ENCODE results near the gene GAS6. TPM values are rescaled to one million over a fixed set of nuclear protein-coding genes. Genes with fewer than 3 reads are reported as not detected.

Gene GAS6
- total RNA-seq, 1 donor from 2014 or later: 71.5 TPM

DNA sequence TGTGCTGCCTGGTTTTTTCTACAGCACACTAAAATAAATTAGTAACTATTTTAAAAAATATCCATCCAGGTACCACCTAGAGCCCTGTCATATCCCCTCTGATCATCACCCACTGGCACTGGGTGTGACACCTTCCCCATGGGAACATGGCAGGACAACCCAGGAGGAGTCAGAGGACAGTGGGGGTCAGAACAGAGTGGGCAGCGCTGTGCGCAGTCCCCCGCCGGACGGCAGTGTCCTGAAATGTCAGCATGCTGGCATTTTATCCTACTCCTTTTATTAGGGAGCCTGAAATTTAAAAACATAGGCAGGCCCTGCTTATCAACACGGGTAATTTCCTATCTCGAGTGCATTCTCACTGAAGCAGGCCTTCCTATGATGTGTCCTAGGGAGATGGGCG lies 42.1 kb upstream of the GAS6 start:
- peaks cover 2% of the 10 kb centered on the region for H3K27me3 Mint-ChIP-seq (ENCODE audit: low read depth)
- H3K4me3 Mint-ChIP-seq: no peak overlapping the region
- peak in 1 of 2 experiments; percentile 7 for DNase-seq (ENCODE audit: low spot score in 2 of 2, unreplicated experiment in 2 of 2)
- H3K36me3 Mint-ChIP-seq: no peaks in the 10 kb centered on the region
- H3K4me1 Mint-ChIP-seq: peaks cover 30% of the 10 kb centered on the region
- no peak overlapping the region for H3K27ac Mint-ChIP-seq
- H3K9me3 Mint-ChIP-seq: peaks cover 2% of the 10 kb centered on the region
- TF ChIP-seq, protein P1, sequence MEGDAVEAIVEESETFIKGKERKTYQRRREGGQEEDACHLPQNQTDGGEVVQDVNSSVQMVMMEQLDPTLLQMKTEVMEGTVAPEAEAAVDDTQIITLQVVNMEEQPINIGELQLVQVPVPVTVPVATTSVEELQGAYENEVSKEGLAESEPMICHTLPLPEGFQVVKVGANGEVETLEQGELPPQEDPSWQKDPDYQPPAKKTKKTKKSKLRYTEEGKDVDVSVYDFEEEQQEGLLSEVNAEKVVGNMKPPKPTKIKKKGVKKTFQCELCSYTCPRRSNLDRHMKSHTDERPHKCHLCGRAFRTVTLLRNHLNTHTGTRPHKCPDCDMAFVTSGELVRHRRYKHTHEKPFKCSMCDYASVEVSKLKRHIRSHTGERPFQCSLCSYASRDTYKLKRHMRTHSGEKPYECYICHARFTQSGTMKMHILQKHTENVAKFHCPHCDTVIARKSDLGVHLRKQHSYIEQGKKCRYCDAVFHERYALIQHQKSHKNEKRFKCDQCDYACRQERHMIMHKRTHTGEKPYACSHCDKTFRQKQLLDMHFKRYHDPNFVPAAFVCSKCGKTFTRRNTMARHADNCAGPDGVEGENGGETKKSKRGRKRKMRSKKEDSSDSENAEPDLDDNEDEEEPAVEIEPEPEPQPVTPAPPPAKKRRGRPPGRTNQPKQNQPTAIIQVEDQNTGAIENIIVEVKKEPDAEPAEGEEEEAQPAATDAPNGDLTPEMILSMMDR (IDR thresholded peaks at IDR 0.05; ENCODE audit: unreplicated experiment): no peak

DNA sequence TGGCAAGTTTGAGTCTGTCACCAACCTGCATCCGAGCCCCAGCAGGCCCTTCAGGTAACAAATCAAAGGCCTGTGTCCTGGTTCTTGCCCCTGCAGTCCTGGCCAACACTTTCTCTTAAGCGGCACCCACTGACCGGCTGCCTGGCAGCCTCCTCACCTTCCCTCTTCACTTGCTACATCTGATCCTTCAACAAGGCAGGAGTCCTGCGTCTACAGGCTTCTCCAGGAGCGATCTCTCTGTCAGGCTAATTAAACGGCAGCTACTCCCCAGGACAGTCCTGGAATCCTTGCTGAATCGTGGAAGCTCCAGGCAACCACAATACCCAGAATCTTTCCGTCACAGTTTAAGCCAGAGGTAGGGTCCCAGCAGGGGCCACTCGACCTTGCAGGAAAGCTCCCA lies 41.1 kb upstream of the GAS6 start:
- Mint-ChIP-seq H3K36me3 (no peaks in the 10 kb centered on the region), H3K9me3 (no peaks in the 10 kb centered on the region), H3K27me3 (ENCODE audit: low read depth) (no peaks in the 10 kb centered on the region), H3K27ac (no peak overlapping the region), H3K4me3 (no peak overlapping the region), H3K4me1 (peaks cover 30% of the 10 kb centered on the region)
- TF ChIP-seq, protein P1 (IDR thresholded peaks at IDR 0.05; ENCODE audit: unreplicated experiment): no peak
- peak in 1 of 2 experiments; percentile 30 for DNase-seq (ENCODE audit: low spot score in 2 of 2, unreplicated experiment in 2 of 2)

DNA sequence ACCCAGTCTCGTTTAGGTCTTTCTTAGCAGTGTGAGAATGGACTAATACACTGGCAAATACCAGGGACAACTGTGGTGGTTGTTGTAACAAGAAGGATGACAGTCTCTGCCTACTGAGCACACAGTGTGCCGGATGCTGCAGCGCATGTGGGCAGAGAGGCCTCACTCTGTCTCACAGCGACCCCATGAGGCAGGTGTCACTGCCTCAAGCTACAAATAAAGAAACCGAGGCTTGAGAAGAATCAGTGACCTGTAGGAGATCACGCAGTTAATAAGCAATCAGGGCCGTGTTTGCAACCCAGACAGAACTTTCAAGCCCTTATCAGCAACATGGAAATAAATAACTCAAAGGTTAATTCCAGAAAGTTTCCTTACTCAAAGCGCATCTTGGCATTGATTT lies 40.5 kb upstream of the GAS6 start:
- peak in 1 of 2 experiments; percentile 38 for DNase-seq (ENCODE audit: low spot score in 2 of 2, unreplicated experiment in 2 of 2)
- Mint-ChIP-seq H3K4me1 (peaks cover 30% of the 10 kb centered on the region), H3K36me3 (no peaks in the 10 kb centered on the region), H3K4me3 (no peak overlapping the region), H3K9me3 (no peaks in the 10 kb centered on the region), H3K27me3 (ENCODE audit: low read depth) (no peaks in the 10 kb centered on the region), H3K27ac (no peak overlapping the region)
- TF ChIP-seq, protein P1 (IDR thresholded peaks at IDR 0.05; ENCODE audit: unreplicated experiment): no peak

DNA sequence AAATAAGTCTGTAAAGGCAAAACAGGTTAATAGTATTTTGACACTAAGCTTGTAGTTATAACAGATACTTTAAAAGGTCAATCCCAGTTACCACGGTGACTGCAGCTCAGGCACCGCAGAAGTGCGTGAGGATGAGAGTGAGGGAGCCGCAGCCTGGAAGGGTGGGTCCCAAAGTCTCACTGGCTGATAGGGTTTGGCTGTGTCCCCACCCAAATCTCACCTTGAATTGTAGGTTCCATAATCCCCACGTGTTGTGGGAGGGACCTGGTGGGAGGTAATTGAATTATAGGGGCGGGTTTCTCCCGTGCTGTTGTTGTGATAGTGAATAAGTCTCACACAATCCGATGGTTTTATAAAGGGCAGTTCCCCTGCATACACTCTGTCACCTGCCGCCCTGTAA lies 40.0 kb upstream of the GAS6 start:
- TF ChIP-seq, protein P1 (IDR thresholded peaks at IDR 0.05; ENCODE audit: unreplicated experiment): no peak
- Mint-ChIP-seq H3K4me3 (no peak overlapping the region), H3K27ac (no peak overlapping the region), H3K36me3 (no peaks in the 10 kb centered on the region), H3K4me1 (peaks cover 26% of the 10 kb centered on the region), H3K9me3 (no peaks in the 10 kb centered on the region), H3K27me3 (ENCODE audit: low read depth) (no peaks in the 10 kb centered on the region)
- peak in 1 of 2 experiments; percentile 16 for DNase-seq (ENCODE audit: low spot score in 2 of 2, unreplicated experiment in 2 of 2)

DNA sequence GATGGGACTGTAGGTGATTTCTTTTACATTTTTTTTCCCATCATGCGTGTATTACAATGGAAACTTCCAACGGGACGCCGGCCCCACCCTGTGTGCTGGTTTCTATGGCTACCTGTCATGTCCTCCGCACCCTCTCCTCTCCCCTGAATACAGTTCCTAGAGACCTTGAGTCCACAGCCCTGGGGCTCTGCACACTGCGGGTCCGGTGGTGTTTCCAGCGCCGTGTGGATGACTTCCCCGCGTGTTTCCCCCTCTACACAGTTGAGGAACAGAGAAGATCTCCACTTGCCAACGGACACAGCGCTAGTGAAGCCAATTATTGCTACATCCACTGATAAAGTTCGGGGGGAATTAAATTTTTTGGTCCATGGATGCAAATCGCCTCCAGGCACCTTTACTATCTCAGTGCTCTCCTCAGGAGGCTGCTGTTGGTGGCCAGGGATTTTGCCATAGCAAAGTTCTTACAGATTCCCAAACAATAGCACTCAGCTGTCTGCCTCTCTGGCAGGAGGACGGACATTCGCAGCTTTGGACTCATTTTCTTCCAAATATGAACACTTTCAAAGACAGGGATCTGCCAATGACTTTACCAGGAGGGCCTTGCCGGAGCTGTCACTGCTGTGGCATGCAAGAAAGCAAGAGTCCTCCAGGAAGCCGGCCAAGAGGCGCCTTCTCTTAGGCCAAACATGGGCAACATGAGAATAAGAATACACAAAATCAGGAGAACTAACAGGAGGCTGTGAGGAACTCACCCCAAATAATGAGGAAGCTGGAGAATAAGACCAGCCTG lies 39.3 kb upstream of the GAS6 start:
- Mint-ChIP-seq H3K36me3 (no peaks in the 10 kb centered on the region), H3K9me3 (no peaks in the 10 kb centered on the region), H3K4me1 (peaks cover 19% of the 10 kb centered on the region), H3K27ac (no peak overlapping the region), H3K4me3 (no peak overlapping the region), H3K27me3 (ENCODE audit: low read depth) (no peaks in the 10 kb centered on the region)
- DNase-seq (ENCODE audit: low spot score in 2 of 2, unreplicated experiment in 2 of 2): peak in 1 of 2 experiments; percentile 31
- TF ChIP-seq, protein P1 (IDR thresholded peaks at IDR 0.05; ENCODE audit: unreplicated experiment): no peak
